Hematopoietic multipotent progenitor cell treated with erythropoietin and hydrocortisone succinate and interleukin-3 and kit ligand, for 4 days (in vitro differentiated cells): ENCODE data around the gene SCFD2.
"Not testable (repeated sequence)": the region's sequence is repeated elsewhere in the genome, so short reads cannot be mapped to it uniquely, and the experiment has no call there.

Source experiments
- DNase-seq: peaks from one replicate; pipeline ENCODE4 v3.0.0-alpha.2; 2015

SCFD2 gene

DNA sequence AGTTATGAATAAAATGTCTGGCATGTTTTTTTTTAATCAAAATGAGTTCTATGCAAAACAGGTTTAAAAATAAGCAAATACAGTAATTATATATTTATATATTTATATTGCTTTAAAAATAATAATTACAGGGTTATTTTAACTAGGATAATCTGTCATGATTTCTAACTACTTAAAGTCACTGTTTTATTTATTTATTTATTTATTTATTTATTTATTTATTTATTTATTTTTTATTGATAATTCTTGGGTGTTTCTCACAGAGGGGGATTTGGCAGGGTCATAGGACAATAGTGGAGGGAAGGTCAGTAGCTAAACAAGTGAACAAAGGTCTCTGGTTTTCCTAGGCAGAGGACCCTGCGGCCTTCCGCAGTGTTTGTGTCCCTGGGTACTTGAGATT lies 129.2 kb downstream of the SCFD2 start:
- not testable (repeated sequence) for DNase-seq

DNA sequence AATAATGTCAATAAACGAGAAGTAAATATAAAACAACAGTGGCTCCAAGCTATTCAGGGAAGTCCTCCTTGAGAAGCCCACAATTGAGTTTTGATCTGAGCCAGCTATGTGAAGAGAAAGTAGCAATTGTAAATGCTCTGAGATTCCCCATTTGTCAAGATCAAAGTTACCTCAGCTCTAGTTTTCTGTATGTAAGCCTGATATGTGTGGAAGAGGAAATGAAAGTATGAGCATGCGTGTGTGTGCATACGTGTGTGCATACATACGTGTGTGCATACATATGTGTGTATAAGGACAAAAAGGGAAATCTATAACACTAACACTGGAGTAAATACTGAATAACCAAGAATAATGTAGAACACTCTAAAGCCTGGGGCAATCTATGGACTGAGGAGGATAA lies 130.3 kb downstream of the SCFD2 start:
- no peak for DNase-seq

- DNase-seq, result no peak
These were observed 131.2 kb downstream of the SCFD2 start for GRCh38 chr4:53234669-53235068.

GRCh38 chr4:53234111-53234510 lies 131.8 kb downstream of the SCFD2 start:
- no peak for DNase-seq

DNA sequence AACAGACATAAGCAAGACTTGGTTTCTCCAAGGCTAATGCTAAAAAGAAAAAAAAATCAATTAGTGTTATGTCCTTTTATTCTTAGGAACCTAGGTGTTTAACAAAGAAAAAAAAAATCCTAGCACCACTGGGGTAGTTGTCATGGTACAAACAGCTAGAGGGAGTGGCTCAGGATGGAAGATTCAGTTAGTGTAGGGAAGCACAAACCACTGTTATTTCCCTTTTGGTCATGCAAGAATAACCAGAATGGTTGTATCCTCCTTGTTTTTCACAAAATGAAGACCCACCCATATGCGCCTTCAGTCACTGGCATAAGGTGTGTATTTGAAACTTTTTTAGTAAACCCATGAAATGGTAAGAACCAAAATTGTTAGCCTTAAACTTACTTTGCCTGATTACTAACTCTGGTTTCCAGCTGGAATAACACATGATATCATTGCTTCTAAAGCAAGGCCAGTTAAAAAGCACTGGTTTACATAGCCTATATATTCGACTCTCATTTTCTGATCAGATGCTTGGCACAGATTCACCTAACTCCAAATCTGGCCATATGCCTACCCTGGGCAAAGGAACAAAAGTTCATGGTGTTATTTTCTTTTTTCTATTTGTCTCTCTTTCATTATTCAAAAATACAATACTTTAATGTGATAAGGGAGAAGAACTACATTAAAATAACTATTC lies 132.6 kb downstream of the SCFD2 start:
- peak; percentile 13 for DNase-seq

- no peak for DNase-seq
These were observed 133.5 kb downstream of the SCFD2 start for GRCh38 chr4:53232371-53232770.

- peak; percentile 78 for DNase-seq
These were observed 137.8 kb downstream of the SCFD2 start for GRCh38 chr4:53228036-53228435.

DNA sequence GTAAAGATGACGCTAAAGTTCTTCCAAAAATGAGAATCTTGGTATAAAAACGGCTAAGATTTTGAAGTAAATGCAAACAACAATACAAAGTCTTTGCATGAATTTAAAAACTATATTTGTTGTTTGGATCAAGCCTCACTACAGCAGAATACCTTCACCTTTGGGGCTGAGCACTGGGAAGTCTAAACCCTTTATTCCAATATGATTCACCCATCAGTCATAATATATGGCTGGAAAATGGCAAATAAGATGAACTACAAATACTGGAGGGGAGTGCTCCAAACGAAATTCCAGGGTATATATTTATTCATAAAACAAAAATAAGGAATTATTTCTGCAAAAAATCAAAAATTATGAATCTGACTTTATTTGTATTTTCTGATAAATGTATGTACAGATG lies 138.4 kb downstream of the SCFD2 start:
- DNase-seq, result no peak

DNA sequence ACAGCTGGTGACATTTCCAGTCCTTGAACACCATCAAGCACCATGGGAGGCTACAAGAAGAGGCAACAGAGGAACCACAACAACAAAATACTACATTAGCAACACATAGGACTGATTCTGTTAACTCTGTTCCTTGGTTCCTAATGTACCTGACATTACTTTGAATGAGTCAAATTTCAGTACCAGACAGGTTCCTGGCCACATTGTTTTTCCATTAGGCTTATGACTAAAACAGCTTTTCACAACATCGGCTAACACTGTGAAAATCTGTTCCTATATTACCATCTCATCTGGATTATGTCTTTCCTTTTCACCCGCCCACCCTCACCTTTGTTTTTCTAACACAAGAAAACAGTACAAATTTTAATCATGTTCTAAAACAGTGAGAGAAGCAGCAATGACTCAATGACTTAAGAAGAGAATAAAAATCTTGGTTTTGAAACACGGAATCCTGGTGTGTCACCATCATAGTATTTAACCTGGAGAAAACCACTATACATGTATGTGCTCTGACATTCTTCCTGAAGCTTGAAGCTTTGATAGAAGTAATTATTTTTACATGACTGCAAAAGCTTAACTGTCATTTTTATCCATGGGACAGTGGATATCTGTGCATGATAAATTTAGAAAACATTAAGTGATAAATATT lies 143.9 kb downstream of the SCFD2 start:
- DNase-seq, result no peak

DNA sequence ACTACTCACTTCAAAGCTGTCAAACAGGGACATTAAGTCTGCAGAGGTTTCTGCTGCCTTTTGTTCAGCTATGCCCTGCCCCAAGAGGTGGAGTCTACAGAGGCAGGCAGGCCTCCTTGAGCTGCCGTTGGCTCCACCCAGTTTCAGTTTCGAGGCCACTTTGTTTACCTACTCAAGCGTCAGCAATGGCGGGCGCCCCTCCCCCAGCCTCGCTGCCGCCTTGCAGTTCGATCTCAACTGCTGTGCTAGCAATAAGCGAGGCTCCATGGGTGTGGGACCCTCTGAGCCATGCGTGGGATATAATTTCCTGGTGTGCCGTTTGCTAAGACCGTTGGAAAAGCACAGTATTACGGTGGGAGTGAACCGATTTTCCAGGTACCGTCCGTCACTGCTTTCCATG lies 146.7 kb downstream of the SCFD2 start:
- not testable (repeated sequence) for DNase-seq

GRCh38 chr4:53208753-53209152 lies 157.1 kb downstream of the SCFD2 start:
- no peak for DNase-seq

- no peak for DNase-seq
These were observed 159.9 kb downstream of the SCFD2 start for GRCh38 chr4:53205970-53206369.

DNA sequence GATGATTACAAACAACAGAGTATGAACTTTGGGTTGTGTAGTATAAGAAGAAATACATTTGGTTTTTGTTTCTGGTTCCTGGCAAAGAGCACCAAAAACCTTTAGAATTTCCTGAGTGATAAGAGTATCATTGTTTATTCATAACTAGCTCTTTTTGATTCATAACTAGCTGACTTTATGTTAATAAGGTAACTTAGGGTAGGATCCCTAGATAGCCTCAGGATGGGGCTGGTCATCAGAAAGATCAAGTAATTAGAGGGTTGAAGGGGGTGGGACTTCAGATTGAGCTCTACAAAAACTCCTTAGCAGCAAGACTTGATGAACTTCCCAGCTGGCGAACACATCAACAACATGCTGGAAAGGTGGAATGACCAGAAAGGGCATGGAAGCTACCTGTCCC lies 166.5 kb downstream of the SCFD2 start:
- no peak for DNase-seq

GRCh38 chr4:53197772-53198142 lies 168.1 kb downstream of the SCFD2 start:
- no peak for DNase-seq

- peak; percentile 90 for DNase-seq
These were observed 168.7 kb downstream of the SCFD2 start for GRCh38 chr4:53196882-53197771.

DNA sequence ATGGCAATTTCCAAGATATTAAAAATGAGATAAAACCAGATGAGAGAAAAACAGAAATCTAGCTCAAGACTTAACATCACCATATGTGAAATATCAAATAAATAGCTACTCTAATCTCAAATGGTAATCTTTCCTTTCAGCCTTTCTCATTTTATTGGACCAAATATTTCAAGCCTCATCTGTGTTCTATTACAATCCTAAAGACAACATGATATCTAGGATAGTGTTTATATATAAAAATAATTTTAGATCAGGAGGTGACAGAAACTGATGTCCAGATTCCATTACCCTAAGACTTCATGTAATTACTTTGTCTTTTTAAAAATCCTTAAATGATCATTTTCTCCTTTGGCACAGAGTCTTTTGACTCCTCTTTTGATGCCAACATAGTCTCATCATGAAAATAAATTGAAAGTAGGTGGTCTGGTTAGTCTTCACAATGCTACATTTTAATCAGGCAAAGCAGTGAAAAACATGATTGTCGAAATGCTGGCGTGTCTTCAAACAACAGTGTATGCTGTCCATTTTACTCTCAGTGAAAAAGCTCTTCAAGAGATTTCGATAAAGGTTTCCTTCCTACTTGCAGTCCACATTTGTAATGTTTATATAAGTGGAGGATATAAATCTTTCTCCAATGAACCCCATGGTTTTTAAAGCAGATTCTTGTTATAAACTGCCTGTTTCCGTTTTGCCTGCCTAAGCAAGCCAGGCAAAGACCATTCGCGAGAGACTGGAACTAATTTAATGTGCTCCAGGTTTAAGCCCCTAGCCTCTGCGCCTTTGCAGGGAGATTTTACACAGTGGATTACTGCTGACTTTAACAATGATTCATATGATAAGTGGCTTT lies 169.8 kb downstream of the SCFD2 start:
- no peak for DNase-seq

DNA sequence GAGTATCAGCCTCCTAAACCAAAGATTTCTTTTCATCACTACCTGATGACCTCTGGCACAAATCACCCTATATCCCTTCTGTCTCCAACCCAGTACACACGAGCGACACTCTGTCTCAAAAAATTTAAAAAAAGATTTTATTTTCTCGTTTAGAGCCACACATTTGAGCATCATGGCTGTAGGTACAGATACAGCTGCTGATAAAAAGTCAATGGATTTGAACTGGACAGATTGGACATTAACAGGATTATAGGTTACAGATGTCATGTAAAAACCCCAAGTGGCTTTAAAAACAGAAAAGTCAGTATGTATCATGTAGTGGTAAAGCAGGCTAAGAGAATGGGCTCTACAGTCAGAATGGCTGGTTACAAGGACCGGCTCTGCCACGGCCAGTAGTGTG lies 171.1 kb downstream of the SCFD2 start:
- no peak for DNase-seq

GRCh38 chr4:53193111-53193510 lies 172.8 kb downstream of the SCFD2 start:
- no peak for DNase-seq

DNA sequence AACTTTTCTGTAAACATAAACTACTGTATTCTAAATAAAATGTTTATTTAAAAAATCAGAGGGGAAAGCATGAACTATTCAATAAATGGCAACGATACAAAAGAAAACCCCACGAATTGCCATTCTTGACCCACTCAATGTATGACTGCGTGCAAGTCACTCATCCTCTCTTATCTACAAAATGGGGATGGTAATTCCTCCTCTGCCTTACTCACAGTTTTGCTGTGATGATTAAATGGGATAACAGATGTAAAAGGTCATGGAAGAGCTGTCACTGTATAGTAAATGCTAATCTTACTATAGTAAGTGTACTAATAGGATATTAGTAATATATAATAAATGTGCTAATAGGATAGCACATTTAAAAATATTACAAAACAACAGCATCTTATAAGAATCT lies 173.4 kb downstream of the SCFD2 start:
- no peak for DNase-seq

DNA sequence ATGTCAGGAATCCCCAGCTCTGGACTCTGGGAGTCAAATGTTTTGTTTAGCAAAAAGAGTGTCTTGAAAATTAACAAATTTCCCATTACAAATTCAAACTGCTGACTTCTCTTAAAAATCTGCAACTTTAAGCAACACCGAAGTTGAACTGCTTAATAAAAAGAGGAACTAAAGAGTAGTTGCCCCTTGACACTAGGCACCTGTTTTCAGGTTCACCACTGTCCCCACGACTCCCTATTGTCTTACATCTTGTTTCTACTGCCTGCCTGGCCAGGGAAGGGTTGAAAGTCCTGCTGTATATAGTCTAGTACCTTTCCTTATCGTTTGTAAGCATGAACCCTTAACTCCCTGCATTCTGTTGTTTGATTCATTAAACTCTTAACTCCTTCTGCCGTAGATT lies 173.9 kb downstream of the SCFD2 start:
- DNase-seq, result peak; percentile 36

GRCh38 chr4:53189011-53189410 lies 176.8 kb downstream of the SCFD2 start:
- no peak for DNase-seq

GRCh38 chr4:53186714-53187358 lies 179.0 kb downstream of the SCFD2 start:
- no peak for DNase-seq
